ENCODE results near the gene ENPP6. TPM values are rescaled to one million over a fixed set of nuclear protein-coding genes. Genes with fewer than 3 reads are reported as not detected.

ENPP6 gene
- total RNA-seq, 1 experiment from 2014 or later, result not detected

DNA sequence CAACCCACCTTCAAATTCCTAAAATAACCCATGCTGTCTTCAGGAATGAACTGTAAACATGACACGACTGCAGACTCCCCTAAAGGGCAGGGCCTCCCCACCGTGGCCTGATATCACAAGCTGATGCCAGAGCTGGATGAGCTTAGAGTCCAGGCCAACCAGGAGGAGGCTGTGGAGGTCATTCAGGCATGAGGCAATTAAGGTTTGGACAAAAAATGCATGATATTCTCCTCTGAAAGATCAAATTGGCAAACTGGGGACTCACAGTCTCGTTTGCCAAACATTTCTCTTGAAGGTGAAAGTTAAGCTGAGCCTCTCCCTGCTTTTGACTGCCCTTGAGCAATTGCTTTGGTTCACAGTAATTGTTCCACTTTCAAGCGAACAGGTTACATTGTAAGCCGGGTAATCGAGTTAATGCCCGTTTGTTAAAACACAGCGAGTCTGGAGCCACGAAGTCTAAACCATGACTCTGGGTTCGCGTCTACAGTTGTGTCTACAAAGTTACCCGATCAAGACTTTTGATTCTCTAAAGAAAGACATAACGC, 105.6 kb downstream of the ENPP6 start:
- DNase-seq (ENCODE audit: extremely low read depth, low read depth), result no peak

- DNase-seq (ENCODE audit: extremely low read depth, low read depth), result no peak
Measured at GRCh38 chr4:184111233-184111832, 106.3 kb downstream of the ENPP6 start.

DNA sequence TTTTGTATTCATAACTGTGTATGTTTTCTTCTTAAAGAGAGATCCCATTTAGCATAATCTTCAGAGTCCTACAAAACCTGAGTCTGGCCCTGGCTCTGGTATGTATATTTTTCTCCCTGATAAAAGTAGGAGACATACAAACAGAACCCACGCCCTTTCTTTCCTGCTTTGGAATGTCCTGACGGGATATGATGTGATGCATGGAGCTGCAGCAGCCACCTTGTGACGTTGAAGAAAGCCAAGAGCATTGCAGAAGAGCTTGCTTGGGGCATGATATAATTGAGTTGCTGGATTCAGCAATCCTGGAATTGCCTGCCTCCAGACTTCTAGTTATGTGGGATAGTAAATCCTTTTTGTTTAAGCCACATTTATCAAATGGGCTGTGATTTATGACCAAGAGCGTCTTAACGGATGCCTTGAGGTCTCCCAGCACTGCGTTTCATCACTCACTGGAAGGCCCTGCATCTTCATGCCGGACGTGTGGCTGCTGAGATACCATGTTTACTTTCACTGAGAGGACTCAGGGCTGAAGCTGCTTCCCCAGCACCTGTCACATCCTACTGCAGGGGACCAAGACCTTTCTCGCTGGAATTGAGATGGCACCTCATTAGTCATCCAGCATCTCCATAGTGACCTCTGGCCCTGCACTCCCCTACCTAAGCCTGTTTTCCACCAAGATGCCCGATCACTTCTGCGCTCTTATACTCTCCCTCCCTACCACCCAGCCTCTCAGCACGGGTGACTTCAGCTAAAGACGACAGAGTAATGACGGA, 107.0 kb downstream of the ENPP6 start:
- DNase-seq (ENCODE audit: extremely low read depth, low read depth), result no peak

- DNase-seq (ENCODE audit: extremely low read depth, low read depth), result no peak
Measured at GRCh38 chr4:184108006-184108501, 109.6 kb downstream of the ENPP6 start.

DNA sequence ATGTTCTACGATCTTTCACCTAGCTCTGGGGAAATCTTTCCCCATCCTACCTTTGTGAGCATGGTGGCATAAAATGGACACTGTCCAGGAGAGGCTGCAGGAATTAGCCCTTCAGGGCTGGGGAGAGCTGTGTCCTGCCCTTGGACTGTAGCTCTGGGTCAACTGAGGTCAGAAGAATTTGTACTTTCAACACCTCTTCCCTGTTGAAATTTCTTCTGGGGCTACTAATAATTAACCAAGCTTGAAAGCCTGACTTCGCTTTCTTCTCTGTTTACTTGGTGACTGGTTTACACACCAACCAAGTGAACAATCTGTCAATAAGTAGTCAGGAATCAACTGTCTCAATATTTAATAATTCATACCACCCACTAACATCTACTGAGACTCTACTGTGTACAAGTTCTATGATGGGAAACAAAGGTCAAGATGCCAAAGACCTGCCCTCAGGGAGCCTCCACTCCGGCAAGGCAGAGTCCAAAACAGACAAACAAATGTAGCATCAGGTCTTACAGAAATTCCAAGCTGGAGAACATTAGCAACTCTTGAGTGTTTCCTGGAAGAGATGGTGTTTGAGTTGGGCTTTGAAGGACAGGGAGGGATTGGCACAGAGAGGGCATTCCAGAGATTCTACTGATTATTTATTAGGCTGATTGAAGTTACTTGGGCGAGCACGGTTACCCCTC, 113.1 kb downstream of the ENPP6 start:
- DNase-seq (ENCODE audit: extremely low read depth, low read depth), result no peak

GRCh38 chr4:184103527-184104264, 114.0 kb downstream of the ENPP6 start:
- DNase-seq (ENCODE audit: extremely low read depth, low read depth), result no peak

DNA sequence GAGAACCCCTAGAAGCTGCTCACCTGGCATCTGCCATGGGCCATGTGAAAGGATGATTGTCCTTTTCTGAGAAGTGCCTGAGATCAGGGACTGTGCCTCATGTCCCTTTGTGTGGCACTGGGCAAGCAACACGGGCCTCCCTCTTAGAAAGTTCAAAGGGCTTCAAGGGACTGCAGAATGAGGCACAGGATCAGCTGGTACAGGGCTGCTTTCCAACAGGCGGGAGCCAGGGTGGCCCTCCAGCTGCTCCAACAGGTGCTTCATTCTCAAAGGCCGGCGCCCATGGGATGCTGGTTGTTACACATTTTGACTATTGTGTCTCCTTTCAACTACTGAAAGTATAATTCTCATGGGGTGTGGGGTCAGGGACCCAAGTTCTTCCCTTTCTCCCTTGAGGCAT, 114.7 kb downstream of the ENPP6 start:
- no peak for DNase-seq (ENCODE audit: extremely low read depth, low read depth)

DNA sequence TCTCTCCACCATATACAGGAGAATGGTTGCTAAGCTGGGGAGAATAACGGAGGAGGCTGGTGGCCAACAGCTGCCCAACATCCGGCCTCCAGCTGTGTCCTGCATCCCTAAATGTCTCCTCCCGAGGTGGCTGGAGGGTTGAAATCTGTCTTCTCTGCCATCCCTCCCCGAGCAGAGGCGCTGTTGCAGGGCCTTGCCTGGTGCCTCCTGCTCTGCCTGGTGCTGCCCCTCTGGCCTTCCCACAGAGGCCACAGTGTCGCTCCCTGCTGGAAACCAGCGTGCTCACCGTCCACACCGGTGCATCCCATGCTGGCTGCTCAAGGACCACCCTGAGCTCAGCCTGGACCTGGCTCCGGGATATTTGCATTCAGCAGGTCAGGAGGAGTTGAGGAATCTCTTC, 115.2 kb downstream of the ENPP6 start:
- no peak for DNase-seq (ENCODE audit: extremely low read depth, low read depth)

GRCh38 chr4:184101711-184102110, 116.0 kb downstream of the ENPP6 start:
- no peak for DNase-seq (ENCODE audit: extremely low read depth, low read depth)

- peak; percentile 50 for DNase-seq (ENCODE audit: extremely low read depth, low read depth)
Measured at GRCh38 chr4:184100297-184100885, 117.3 kb downstream of the ENPP6 start.

GRCh38 chr4:184099535-184099966, 118.1 kb downstream of the ENPP6 start:
- DNase-seq (ENCODE audit: extremely low read depth, low read depth), result no peak

- no peak for DNase-seq (ENCODE audit: extremely low read depth, low read depth)
Measured at GRCh38 chr4:184099000-184099399, 118.7 kb downstream of the ENPP6 start.

GRCh38 chr4:184097815-184098214, 119.9 kb downstream of the ENPP6 start:
- no peak for DNase-seq (ENCODE audit: extremely low read depth, low read depth)

GRCh38 chr4:184097241-184097605, 120.5 kb downstream of the ENPP6 start:
- no peak for DNase-seq (ENCODE audit: extremely low read depth, low read depth)

DNA sequence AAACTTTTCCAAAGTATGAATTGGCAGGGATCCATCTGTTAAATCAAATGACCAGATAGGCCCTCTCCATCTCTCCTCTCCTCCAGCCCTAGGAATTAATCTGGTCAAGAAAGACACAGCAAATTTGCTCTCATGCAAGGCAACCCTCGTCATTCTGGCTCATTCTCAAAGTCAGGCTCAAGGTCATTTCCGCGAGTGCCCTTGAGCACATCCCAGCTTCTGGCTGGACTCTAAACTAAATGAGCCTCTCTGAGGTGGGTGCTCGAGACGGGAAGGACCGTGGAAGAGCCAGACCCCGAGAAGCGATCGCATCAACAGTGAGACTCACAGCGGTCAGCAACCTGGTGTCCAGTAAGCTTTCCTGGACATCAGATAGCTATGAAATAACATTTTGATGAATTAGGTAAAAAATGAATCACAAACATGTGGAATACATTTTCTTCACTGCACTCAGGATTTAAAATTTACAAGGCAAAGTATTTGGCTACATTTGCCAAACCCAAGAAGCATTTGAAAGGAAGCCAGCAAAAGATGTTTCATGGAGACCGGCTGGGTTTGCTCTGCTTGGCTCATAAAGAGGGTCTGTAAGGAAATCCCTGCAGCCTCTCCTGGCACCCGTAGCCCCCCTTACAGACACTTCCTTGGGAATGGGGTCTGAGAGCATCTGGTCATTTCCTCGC, 121.0 kb downstream of the ENPP6 start:
- no peak for DNase-seq (ENCODE audit: extremely low read depth, low read depth)

GRCh38 chr4:184094532-184095159, 123.0 kb downstream of the ENPP6 start:
- no peak for DNase-seq (ENCODE audit: extremely low read depth, low read depth)

DNA sequence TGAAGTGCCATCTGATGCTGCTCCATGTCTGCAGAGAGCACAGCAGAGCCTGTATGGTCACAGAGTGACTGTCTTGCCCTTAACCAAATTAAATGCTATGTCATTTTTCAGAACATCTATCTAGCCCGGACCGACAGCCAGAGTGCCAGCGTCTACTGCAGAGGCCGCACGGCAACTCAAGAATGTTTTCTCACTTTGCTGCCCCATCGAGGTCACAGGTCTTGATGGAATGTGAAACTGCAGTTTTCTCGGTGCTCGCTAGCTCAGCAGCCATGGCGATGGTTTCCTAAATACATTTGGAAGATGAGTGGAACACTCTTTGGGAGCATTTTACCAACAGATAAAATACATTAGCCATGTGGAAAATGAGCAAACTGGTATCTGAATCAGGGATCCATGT, 125.7 kb downstream of the ENPP6 start:
- no peak for DNase-seq (ENCODE audit: extremely low read depth, low read depth)

- no peak for DNase-seq (ENCODE audit: extremely low read depth, low read depth)
Measured at GRCh38 chr4:184090571-184090970, 127.1 kb downstream of the ENPP6 start.

- DNase-seq (ENCODE audit: extremely low read depth, low read depth), result no peak
Measured at GRCh38 chr4:184080674-184081073, 137.0 kb downstream of the ENPP6 start.
